A673 (cell line): ENCODE measurements around the gene PDLIM3.

ENCODE experiments used
- EZH2 ChIP-seq: fragments of 200-600 bp; sonication (generic); IDR thresholded peaks from 2 replicates; pipeline ENCODE4 v1.6.1; 2017; ENCODE audit warnings: borderline replicate concordance, low read depth, mild to moderate bottlenecking, mixed read lengths, antibody characterized with exemption, low read length; ENCODE audit not compliant: poor library complexity, severe bottlenecking
- TF ChIP-seq, protein P1 (sequence below): fragments of 300-800, 200-600 bp; sonication (generic); conservative IDR thresholded peaks from 2 replicates; pipeline ENCODE4 v1.5.1; 2017; ENCODE audit warnings: low read depth, mild to moderate bottlenecking, antibody characterized with exemption, low read length, moderate library complexity, mixed read lengths

DNA sequence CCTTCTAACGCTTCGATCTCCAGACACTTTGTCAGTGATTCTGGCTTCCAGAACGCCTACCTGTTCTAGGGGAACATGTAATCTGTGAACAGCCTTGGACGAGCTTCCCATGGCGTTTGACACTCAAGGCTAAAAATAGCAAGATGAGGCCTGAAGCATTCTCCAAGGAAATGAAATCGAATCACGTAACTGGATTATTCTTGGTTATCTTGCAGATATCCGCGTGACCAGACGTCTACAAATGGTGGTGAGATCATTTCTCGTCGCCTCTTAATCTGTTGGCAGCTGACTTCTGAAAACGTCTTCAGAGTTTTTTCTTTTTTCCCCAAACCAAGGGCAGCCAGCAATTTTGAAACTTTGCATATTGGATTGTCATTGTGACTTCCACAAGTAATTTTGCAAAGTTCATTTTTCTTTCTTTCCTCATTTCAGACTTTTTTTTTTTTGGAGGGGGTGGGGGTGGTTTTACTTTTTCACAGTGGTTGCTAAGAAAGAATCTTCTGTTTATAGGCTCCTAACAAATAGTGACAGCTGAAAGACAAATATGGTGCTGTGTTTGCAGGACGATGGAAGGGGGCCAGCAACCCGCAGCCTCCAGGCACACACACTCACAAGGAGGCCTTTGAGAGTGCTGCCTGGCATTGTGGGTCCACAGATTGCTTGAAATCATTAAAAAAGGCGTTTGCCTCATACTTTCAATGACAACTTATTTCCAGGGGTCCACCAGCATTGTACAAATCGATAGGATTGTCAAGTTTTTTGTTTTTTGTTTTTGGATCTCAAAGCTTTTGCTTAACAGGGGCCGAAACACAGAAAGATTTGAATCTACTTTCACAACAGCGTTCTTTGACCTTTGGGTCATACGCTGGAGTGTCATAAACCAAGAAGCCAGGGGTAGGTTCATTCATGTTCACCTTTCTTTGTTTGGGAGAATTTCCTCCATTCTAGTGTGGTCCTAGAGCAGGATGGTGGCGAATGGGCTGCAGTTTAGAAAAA, 32.4 kb upstream of the PDLIM3 start:
- TF ChIP-seq, protein P1, sequence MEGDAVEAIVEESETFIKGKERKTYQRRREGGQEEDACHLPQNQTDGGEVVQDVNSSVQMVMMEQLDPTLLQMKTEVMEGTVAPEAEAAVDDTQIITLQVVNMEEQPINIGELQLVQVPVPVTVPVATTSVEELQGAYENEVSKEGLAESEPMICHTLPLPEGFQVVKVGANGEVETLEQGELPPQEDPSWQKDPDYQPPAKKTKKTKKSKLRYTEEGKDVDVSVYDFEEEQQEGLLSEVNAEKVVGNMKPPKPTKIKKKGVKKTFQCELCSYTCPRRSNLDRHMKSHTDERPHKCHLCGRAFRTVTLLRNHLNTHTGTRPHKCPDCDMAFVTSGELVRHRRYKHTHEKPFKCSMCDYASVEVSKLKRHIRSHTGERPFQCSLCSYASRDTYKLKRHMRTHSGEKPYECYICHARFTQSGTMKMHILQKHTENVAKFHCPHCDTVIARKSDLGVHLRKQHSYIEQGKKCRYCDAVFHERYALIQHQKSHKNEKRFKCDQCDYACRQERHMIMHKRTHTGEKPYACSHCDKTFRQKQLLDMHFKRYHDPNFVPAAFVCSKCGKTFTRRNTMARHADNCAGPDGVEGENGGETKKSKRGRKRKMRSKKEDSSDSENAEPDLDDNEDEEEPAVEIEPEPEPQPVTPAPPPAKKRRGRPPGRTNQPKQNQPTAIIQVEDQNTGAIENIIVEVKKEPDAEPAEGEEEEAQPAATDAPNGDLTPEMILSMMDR, result no peak
- TF ChIP-seq EZH2, result no peak
